ENCODE data around the gene C6orf89.

C6orf89 gene

GRCh38 chr6:36853325-36853724, 32.4 kb upstream of the C6orf89 start:
- DNase-seq: no peak

- DNase-seq: no peak
Measured at GRCh38 chr6:36855750-36856149, 30.0 kb upstream of the C6orf89 start.

- DNase-seq: no peak
Measured at GRCh38 chr6:36856277-36856676, 29.5 kb upstream of the C6orf89 start.

GRCh38 chr6:36857325-36857724, 28.4 kb upstream of the C6orf89 start:
- no peak for DNase-seq

GRCh38 chr6:36858407-36858981, 27.3 kb upstream of the C6orf89 start:
- DNase-seq: no peak

- no peak for DNase-seq
Measured at GRCh38 chr6:36860126-36860525, 25.6 kb upstream of the C6orf89 start.

- DNase-seq: no peak
Measured at GRCh38 chr6:36862164-36862847, 23.4 kb upstream of the C6orf89 start.

- DNase-seq: no peak
Measured at GRCh38 chr6:36862848-36863382, 22.8 kb upstream of the C6orf89 start.

- DNase-seq: no peak
Measured at GRCh38 chr6:36863670-36864540, 21.8 kb upstream of the C6orf89 start.

GRCh38 chr6:36865835-36866234, 19.9 kb upstream of the C6orf89 start:
- DNase-seq: no peak

GRCh38 chr6:36867471-36868224, 18.1 kb upstream of the C6orf89 start:
- DNase-seq: no peak

- no peak for DNase-seq
Measured at GRCh38 chr6:36871686-36872085, 14.1 kb upstream of the C6orf89 start.

- DNase-seq: no peak
Measured at GRCh38 chr6:36873115-36873514, 12.6 kb upstream of the C6orf89 start.

- DNase-seq: no peak
Measured at GRCh38 chr6:36873612-36874442, 11.9 kb upstream of the C6orf89 start.

GRCh38 chr6:36874443-36875249, 11.1 kb upstream of the C6orf89 start, which contains the start of gene PPIL1:
Gene PPIL1, minus strand, starts transcription at chr6:36874803. Its CDS starts 31 bp downstream, at chr6:36874772.
- peak; percentile 87 for DNase-seq

GRCh38 chr6:36875250-36875633, 10.5 kb upstream of the C6orf89 start:
- no peak for DNase-seq

GRCh38 chr6:36884610-36885009, 1.1 kb upstream of the C6orf89 start:
- no peak for DNase-seq

- no peak for DNase-seq
Measured at GRCh38 chr6:36886950-36887618, 1.3 kb downstream of the C6orf89 start.

GRCh38 chr6:36888115-36888643, 2.4 kb downstream of the C6orf89 start:
- DNase-seq: no peak

Data from activated T-cell treated with anti-CD3 and anti-CD28 coated beads, Interleukin-2, amount 50 U/mL, for 1 hour (primary cell).